HCT116 (cell line): ENCODE results near the gene ETFA. TPM values are rescaled to one million over a fixed set of nuclear protein-coding genes. Genes with fewer than 3 reads are reported as not detected.

Experiments used
- ATAC-seq: fragments of 200-7000 bp; cut with Tn5 transposase; 2 replicates; pipeline ENCODE4 v1.9.1; 2020; ENCODE audit warnings: mild to moderate bottlenecking, moderate library complexity
- BruUV-seq: library from RNA; stranded (reverse); fragments of 400-500 nt; replicated peaks from 2 replicates; lab custom pipeline; 2021; lab: Mats Ljungman, UMichigan
- CTCF ChIA-PET: fragments of 300-600 bp; sonication (Branson Sonifier 250); formaldehyde crosslinking; loops from one replicate; lab custom pipeline; 2021; ENCODE audit warnings: antibody characterized with exemption; lab: Charles Lee
- POLR2A ChIA-PET: fragments of 300-600, 350-600 bp; sonication (Branson Sonifier 250); formaldehyde crosslinking; loops from one replicate; lab custom pipeline; 2021; ENCODE audit warnings: antibody characterized with exemption; lab: Charles Lee
- RAD21 ChIA-PET, 2 experiments: fragments of 300-600 bp; sonication (Branson Sonifier 250); formaldehyde crosslinking; loops; one replicate each; lab custom pipeline; 2023; ENCODE audit warnings: low total read pairs in 2 of 2; ENCODE audit not compliant: uncharacterized antibody in 2 of 2, unreplicated experiment in 2 of 2, low non-redundant PET in 1 of 2; lab: Charles Lee
- DNase-seq: peaks from one replicate; pipeline ENCODE4 v3.0.0-alpha.2; 2010; ENCODE audit warnings: low read depth, low spot score
- H2AFZ ChIP-seq: fragments of 200-600 bp; shearing (Covaris generic), sonication (generic); 2 replicates; pipeline ENCODE4 v1.6.1; 2017; ENCODE audit warnings: low read depth, mixed run types, mixed read lengths, antibody characterized with exemption, low read length; ENCODE audit not compliant: poor library complexity, severe bottlenecking
- H3K27ac ChIP-seq: 2 replicates; pipeline ENCODE4 v1.5.1; 2012; ENCODE audit warnings: low read depth, low read length
- H3K27me3 ChIP-seq: fragments of 200-600 bp; sonication (generic); 2 replicates; pipeline ENCODE4 v1.6.1; 2016; ENCODE audit warnings: mixed run types, low read length, mixed read lengths; ENCODE audit not compliant: insufficient read depth
- H3K36me3 ChIP-seq, 2 experiments: fragments of 200-500 bp in 1 of 2; fragments of 200-600 bp in 1 of 2; sonication (Bioruptor generic) in 1 of 2; sonication (generic) in 1 of 2; 2 replicates each; pipeline versions ENCODE4 v1.5.1 to v1.6.1; 2014 to 2016; ENCODE audit warnings: low read length in 2 of 2, inconsistent platforms in 1 of 2, mixed read lengths in 1 of 2, mixed run types in 1 of 2; ENCODE audit not compliant: insufficient read depth in 2 of 2, control insufficient read depth in 1 of 2
- H3K4me1 ChIP-seq, 2 experiments: fragments of 200-600 bp in 1 of 2; sonication (generic) in 1 of 2; 2 replicates each; pipeline versions ENCODE4 v1.5.1 to v1.6.1; 2012 to 2017; ENCODE audit warnings: low read length in 2 of 2, inconsistent platforms in 1 of 2, mild to moderate bottlenecking in 1 of 2, mixed read lengths in 1 of 2, mixed run types in 1 of 2, moderate library complexity in 1 of 2; ENCODE audit not compliant: insufficient read depth in 2 of 2, control insufficient read depth in 1 of 2
- H3K4me2 ChIP-seq: fragments of 200-600 bp; sonication (generic); 2 replicates; pipeline ENCODE4 v1.6.1; 2017; ENCODE audit warnings: mixed run types, low read length, mixed read lengths
- H3K4me3 ChIP-seq, 2 experiments: fragments of 200-600 bp in 1 of 2; sonication (generic) in 1 of 2; replicated peaks in 1 of 2; 2 replicates each; pipeline ENCODE4 v1.5.1; 2011 to 2016; ENCODE audit warnings: low read length in 2 of 2, control low read depth in 1 of 2, low read depth in 1 of 2, mild to moderate bottlenecking in 1 of 2, mixed read lengths in 1 of 2, mixed run types in 1 of 2
- H3K79me2 ChIP-seq: fragments of 200-600 bp; sonication (generic); 2 replicates; pipeline ENCODE4 v1.6.1; 2017; ENCODE audit warnings: mild to moderate bottlenecking, mixed run types, low read length, moderate library complexity, mixed read lengths; ENCODE audit not compliant: insufficient read depth
- H3K9ac ChIP-seq: fragments of 200-600 bp; sonication (generic); 2 replicates; pipeline ENCODE4 v1.6.1; 2016; ENCODE audit warnings: low read length, mixed read lengths
- H3K9me2 ChIP-seq: fragments of 200-600 bp; sonication (generic), shearing (Covaris generic); 2 replicates; pipeline ENCODE4 v1.6.1; 2017; ENCODE audit warnings: mixed run types, mild to moderate bottlenecking, moderate library complexity; ENCODE audit not compliant: insufficient read depth
- H3K9me3 ChIP-seq, 2 experiments: fragments of 200-500 bp in 1 of 2; fragments of 200-600 bp in 1 of 2; sonication (Bioruptor generic) in 1 of 2; sonication (generic) in 1 of 2; 2 replicates each; pipeline ENCODE4 v1.6.1; 2014 to 2017; ENCODE audit warnings: low read length in 2 of 2, mixed read lengths in 2 of 2, inconsistent platforms in 1 of 2, low read depth in 1 of 2, mild to moderate bottlenecking in 1 of 2, mixed run types in 1 of 2, moderate library complexity in 1 of 2; ENCODE audit not compliant: control insufficient read depth in 1 of 2, insufficient read depth in 1 of 2
- H4K20me1 ChIP-seq: fragments of 200-600 bp; sonication (generic), shearing (Covaris generic); 2 replicates; pipeline ENCODE4 v1.6.1; 2017; ENCODE audit warnings: mixed run types, mild to moderate bottlenecking, moderate library complexity; ENCODE audit not compliant: insufficient read depth
- ATF3 ChIP-seq: IDR thresholded peaks from 2 replicates; pipeline ENCODE4 v1.6.1; 2012
- CEBPB ChIP-seq: IDR thresholded peaks from 2 replicates; pipeline ENCODE4 v1.6.1; 2012; ENCODE audit warnings: low read depth
- EGR1 ChIP-seq: IDR thresholded peaks from 2 replicates; pipeline ENCODE4 v1.6.1; 2012; ENCODE audit warnings: low read depth
- ELF1 ChIP-seq: IDR thresholded peaks from 2 replicates; pipeline ENCODE4 v1.6.1; 2012; ENCODE audit warnings: low read depth, borderline replicate concordance
- FOSL1 ChIP-seq: IDR thresholded peaks from 2 replicates; pipeline ENCODE4 v1.6.1; 2012; ENCODE audit warnings: low read depth
- JUND ChIP-seq: IDR thresholded peaks from 2 replicates; pipeline ENCODE4 v1.6.1; 2012
- MAX ChIP-seq: IDR thresholded peaks from 2 replicates; pipeline ENCODE4 v1.6.1; 2012
- POLR2A ChIP-seq: IDR thresholded peaks from 2 replicates; pipeline ENCODE4 v1.7.0; 2011; ENCODE audit warnings: borderline replicate concordance; ENCODE audit not compliant: insufficient read depth, insufficient read length; ENCODE audit errors: extremely low read depth
- RAD21 ChIP-seq: IDR thresholded peaks from 2 replicates; pipeline ENCODE4 v1.6.1; 2012; ENCODE audit warnings: low read depth, mild to moderate bottlenecking
- SP1 ChIP-seq: IDR thresholded peaks from 2 replicates; pipeline ENCODE4 v1.6.1; 2012; ENCODE audit warnings: low read depth
- YY1 ChIP-seq: IDR thresholded peaks from 2 replicates; pipeline ENCODE4 v1.6.1; 2011; ENCODE audit warnings: low read length, low read depth, moderate library complexity, mild to moderate bottlenecking; ENCODE audit not compliant: insufficient replicate concordance; ENCODE audit errors: extremely low read depth
- ZFX ChIP-seq: fragments of 450-650 bp; IDR thresholded peaks from 2 replicates; pipeline ENCODE4 v1.6.1; 2017
- intact Hi-C: fragments of 100-400 bp; cut with micrococcal nuclease; formaldehyde crosslinking; loops from 2 replicates; pipeline ENCODE4 v1.10.0; 2022
- total RNA-seq: library from RNA; stranded (reverse); gene quantifications from one replicate; pipeline ENCODE4 v1.2.1, GENCODE V29; 2021; ENCODE audit not compliant: unreplicated experiment
- TF ChIP-seq, protein P1 (sequence below): IDR thresholded peaks from 2 replicates; pipeline ENCODE4 v1.6.1; 2011; ENCODE audit warnings: mild to moderate bottlenecking, low read length, moderate library complexity; ENCODE audit not compliant: insufficient replicate concordance; ENCODE audit errors: extremely low read depth
- TF ChIP-seq, protein P2 (sequence below): IDR thresholded peaks from 2 replicates; pipeline ENCODE4 v1.6.1; 2012; ENCODE audit warnings: low read depth
- TF ChIP-seq, protein P3 (sequence below), 3 experiments: fragments of 200-600 bp in 1 of 3; sonication (generic) in 1 of 3; IDR thresholded peaks in 2 of 3; conservative IDR thresholded peaks in 1 of 3; 2 replicates each; pipeline ENCODE4 v1.5.1; 2012 to 2017; ENCODE audit warnings: low read depth in 2 of 3, low read length in 2 of 3, antibody characterized with exemption in 1 of 3, borderline replicate concordance in 1 of 3, control low read depth in 1 of 3, mild to moderate bottlenecking in 1 of 3, mixed read lengths in 1 of 3, mixed run types in 1 of 3, moderate library complexity in 1 of 3; ENCODE audit not compliant: insufficient read depth in 1 of 3

ETFA gene
- total RNA-seq, 1 experiment from 2014 or later: 144 TPM

DNA sequence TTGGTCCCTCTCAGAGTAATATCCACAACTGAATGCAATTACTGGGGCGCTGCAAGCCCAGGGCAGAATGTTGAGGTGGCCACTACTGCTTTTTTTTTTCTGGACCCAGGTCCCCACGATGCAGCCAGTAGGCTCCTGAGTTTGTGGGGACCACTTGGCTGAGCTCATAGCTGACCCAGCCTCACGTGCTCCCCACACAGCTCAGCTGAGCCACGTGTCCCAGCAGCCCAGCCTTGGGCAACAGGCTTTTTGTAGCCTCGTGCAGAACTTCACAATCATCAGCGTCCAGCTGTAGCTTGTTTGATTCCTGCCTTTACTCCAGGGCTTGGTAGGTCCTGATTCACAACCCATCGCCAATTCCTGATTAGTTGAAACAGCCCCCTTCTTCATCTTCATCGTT is 117.3 kb downstream of the ETFA start:
- intact Hi-C loops: no loop called here
- TF ChIP-seq ELF1: no peak
- TF ChIP-seq CEBPB: no peak
- TF ChIP-seq, protein P1, sequence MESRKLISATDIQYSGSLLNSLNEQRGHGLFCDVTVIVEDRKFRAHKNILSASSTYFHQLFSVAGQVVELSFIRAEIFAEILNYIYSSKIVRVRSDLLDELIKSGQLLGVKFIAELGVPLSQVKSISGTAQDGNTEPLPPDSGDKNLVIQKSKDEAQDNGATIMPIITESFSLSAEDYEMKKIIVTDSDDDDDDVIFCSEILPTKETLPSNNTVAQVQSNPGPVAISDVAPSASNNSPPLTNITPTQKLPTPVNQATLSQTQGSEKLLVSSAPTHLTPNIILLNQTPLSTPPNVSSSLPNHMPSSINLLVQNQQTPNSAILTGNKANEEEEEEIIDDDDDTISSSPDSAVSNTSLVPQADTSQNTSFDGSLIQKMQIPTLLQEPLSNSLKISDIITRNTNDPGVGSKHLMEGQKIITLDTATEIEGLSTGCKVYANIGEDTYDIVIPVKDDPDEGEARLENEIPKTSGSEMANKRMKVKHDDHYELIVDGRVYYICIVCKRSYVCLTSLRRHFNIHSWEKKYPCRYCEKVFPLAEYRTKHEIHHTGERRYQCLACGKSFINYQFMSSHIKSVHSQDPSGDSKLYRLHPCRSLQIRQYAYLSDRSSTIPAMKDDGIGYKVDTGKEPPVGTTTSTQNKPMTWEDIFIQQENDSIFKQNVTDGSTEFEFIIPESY: no peak
- TF ChIP-seq, protein P2, sequence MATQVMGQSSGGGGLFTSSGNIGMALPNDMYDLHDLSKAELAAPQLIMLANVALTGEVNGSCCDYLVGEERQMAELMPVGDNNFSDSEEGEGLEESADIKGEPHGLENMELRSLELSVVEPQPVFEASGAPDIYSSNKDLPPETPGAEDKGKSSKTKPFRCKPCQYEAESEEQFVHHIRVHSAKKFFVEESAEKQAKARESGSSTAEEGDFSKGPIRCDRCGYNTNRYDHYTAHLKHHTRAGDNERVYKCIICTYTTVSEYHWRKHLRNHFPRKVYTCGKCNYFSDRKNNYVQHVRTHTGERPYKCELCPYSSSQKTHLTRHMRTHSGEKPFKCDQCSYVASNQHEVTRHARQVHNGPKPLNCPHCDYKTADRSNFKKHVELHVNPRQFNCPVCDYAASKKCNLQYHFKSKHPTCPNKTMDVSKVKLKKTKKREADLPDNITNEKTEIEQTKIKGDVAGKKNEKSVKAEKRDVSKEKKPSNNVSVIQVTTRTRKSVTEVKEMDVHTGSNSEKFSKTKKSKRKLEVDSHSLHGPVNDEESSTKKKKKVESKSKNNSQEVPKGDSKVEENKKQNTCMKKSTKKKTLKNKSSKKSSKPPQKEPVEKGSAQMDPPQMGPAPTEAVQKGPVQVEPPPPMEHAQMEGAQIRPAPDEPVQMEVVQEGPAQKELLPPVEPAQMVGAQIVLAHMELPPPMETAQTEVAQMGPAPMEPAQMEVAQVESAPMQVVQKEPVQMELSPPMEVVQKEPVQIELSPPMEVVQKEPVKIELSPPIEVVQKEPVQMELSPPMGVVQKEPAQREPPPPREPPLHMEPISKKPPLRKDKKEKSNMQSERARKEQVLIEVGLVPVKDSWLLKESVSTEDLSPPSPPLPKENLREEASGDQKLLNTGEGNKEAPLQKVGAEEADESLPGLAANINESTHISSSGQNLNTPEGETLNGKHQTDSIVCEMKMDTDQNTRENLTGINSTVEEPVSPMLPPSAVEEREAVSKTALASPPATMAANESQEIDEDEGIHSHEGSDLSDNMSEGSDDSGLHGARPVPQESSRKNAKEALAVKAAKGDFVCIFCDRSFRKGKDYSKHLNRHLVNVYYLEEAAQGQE: no peak
- TF ChIP-seq JUND: no peak
- TF ChIP-seq YY1: no peak
- no peak for TF ChIP-seq POLR2A
- no peak for TF ChIP-seq EGR1
- no peak for TF ChIP-seq FOSL1
- TF ChIP-seq, protein P3, sequence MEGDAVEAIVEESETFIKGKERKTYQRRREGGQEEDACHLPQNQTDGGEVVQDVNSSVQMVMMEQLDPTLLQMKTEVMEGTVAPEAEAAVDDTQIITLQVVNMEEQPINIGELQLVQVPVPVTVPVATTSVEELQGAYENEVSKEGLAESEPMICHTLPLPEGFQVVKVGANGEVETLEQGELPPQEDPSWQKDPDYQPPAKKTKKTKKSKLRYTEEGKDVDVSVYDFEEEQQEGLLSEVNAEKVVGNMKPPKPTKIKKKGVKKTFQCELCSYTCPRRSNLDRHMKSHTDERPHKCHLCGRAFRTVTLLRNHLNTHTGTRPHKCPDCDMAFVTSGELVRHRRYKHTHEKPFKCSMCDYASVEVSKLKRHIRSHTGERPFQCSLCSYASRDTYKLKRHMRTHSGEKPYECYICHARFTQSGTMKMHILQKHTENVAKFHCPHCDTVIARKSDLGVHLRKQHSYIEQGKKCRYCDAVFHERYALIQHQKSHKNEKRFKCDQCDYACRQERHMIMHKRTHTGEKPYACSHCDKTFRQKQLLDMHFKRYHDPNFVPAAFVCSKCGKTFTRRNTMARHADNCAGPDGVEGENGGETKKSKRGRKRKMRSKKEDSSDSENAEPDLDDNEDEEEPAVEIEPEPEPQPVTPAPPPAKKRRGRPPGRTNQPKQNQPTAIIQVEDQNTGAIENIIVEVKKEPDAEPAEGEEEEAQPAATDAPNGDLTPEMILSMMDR (IDR thresholded peaks at IDR 0.05 in 2 of 3, conservative IDR thresholded peaks at IDR 0.05 in 1 of 3; ENCODE audit: borderline replicate concordance in 1 of 3, insufficient read depth in 1 of 3, low read depth in 2 of 3, low read length in 2 of 3): no peak
- TF ChIP-seq MAX: no peak
- TF ChIP-seq RAD21: no peak
- no peak for TF ChIP-seq SP1
- TF ChIP-seq ZFX: no peak
- TF ChIP-seq ATF3: no peak
- ChIA-PET RAD21 (no interaction called here), CTCF (interaction anchor here (0.9 kb wide), 1 partner anchor 8 kb away, joined by 3 read pairs; no protein-coding TSS in a partner anchor), POLR2A (no interaction called here)
- no peaks in the 10 kb centered on the region for H3K79me2 ChIP-seq
- H3K27ac ChIP-seq: no peak overlapping the region
- DNase-seq (no peak), ATAC-seq (no peak)
- BruUV-seq: no TSS peak
- no peaks in the 10 kb centered on the region for H3K36me3 ChIP-seq
- H3K9me3 ChIP-seq: no peaks in the 10 kb centered on the region
- H3K27me3 ChIP-seq: no peaks in the 10 kb centered on the region
- H3K9ac ChIP-seq: no peak overlapping the region
- no peaks in the 10 kb centered on the region for H4K20me1 ChIP-seq
- H3K4me3 ChIP-seq: no peak overlapping the region
- H2AFZ ChIP-seq: no peak overlapping the region
- H3K4me1 ChIP-seq: peaks cover 32 to 43% of the 10 kb centered on the region in 2 experiments
- no peak overlapping the region for H3K4me2 ChIP-seq
- H3K9me2 ChIP-seq: no peaks in the 10 kb centered on the region
